Measurements from ENCODE around the gene CDC123. TPM values are rescaled to one million over a fixed set of nuclear protein-coding genes. Genes with fewer than 3 reads are reported as not detected.

CDC123 gene
- total and polyA plus RNA-seq, 3 donors (not counting 1 experiment from before 2014, with no cell fraction given), result 73.5 to 189 (median 97.0) TPM

Other genes with a start within 250 kb of the CDC123 start
- gene UPF2, start 153.4 kb upstream of the CDC123 start, total RNA-seq, result 10 to 100 TPM; 12.0 to 23.7 TPM
- gene UPF2, start 153.4 kb upstream of the CDC123 start, polyA plus RNA-seq, result 10.4 TPM
- 10 to 100 TPM; 19.9 to 20.8 TPM for gene DHTKD1, start 127.2 kb upstream of the CDC123 start, total RNA-seq
- 27.7 TPM for gene DHTKD1, start 127.2 kb upstream of the CDC123 start, polyA plus RNA-seq
- gene SEC61A2, start 66.5 kb upstream of the CDC123 start, total RNA-seq, result 10 to 100 TPM; 10.7 to 15.6 TPM
- gene SEC61A2, start 66.5 kb upstream of the CDC123 start, polyA plus RNA-seq, result 7.5 TPM
- gene NUDT5, start 297 bp upstream of the CDC123 start, total RNA-seq, result 10 to 100 TPM; 46.3 to 78.9 TPM
- 105 TPM for gene NUDT5, start 297 bp upstream of the CDC123 start, polyA plus RNA-seq
- 1 to 10 TPM in 1 of 2 donors, under 1 TPM in 1; 0.50 to 1.5 TPM for gene CAMK1D, start 153.4 kb downstream of the CDC123 start, total RNA-seq
- 0.92 TPM for gene CAMK1D, start 153.4 kb downstream of the CDC123 start, polyA plus RNA-seq